Fibroblast of skin of scalp (primary cell): ENCODE results near the gene SPAG9.
A peak's percentile ranks its signal among the peaks of the same experiment; 100 is the strongest.
"Not testable (repeated sequence)": the region's sequence is repeated elsewhere in the genome, so short reads cannot be mapped to it uniquely, and the experiment has no call there.

Experiments used
- DNase-seq: peaks from one replicate; pipeline ENCODE4 v3.0.0-alpha.2; 2013

The SPAG9 gene

GRCh38 chr17:51085150-51085805, 35.4 kb downstream of the SPAG9 start:
- DNase-seq, result no peak

GRCh38 chr17:51083981-51084380, 36.7 kb downstream of the SPAG9 start:
- no peak for DNase-seq

GRCh38 chr17:51083364-51083763, 37.3 kb downstream of the SPAG9 start:
- not testable (repeated sequence) for DNase-seq

- DNase-seq, result peak; percentile 47
Observed at GRCh38 chr17:51079049-51079448, 41.6 kb downstream of the SPAG9 start.

GRCh38 chr17:51078009-51078592, 42.6 kb downstream of the SPAG9 start:
- no peak for DNase-seq

GRCh38 chr17:51076821-51077220, 43.8 kb downstream of the SPAG9 start:
- no peak for DNase-seq

- DNase-seq, result no peak
Observed at GRCh38 chr17:51071556-51071955, 49.1 kb downstream of the SPAG9 start.

GRCh38 chr17:51065466-51065865, 55.2 kb downstream of the SPAG9 start:
- DNase-seq, result no peak

- no peak for DNase-seq
Observed at GRCh38 chr17:51064061-51064735, 56.5 kb downstream of the SPAG9 start.

- DNase-seq, result no peak
Observed at GRCh38 chr17:51060396-51060795, 60.3 kb downstream of the SPAG9 start.

- peak; percentile 56 for DNase-seq
Observed at GRCh38 chr17:51059781-51060180, 60.9 kb downstream of the SPAG9 start.

GRCh38 chr17:51057534-51057933, 63.1 kb downstream of the SPAG9 start:
- DNase-seq, result no peak

- peak; percentile 84 for DNase-seq
Observed at GRCh38 chr17:51056813-51057510, 63.7 kb downstream of the SPAG9 start.

- no peak for DNase-seq
Observed at GRCh38 chr17:51054748-51055147, 65.9 kb downstream of the SPAG9 start.

- DNase-seq, result no peak
Observed at GRCh38 chr17:51052235-51052634, 68.4 kb downstream of the SPAG9 start.

GRCh38 chr17:51050291-51051033, 70.2 kb downstream of the SPAG9 start:
- no peak for DNase-seq

- peak; percentile 87 for DNase-seq
Observed at GRCh38 chr17:51046514-51047384, 73.9 kb downstream of the SPAG9 start.

GRCh38 chr17:51046046-51046445, 74.6 kb downstream of the SPAG9 start:
- no peak for DNase-seq

- DNase-seq, result peak; percentile 25
Observed at GRCh38 chr17:51045621-51046020, 75.0 kb downstream of the SPAG9 start.

GRCh38 chr17:51044976-51045375, 75.7 kb downstream of the SPAG9 start:
- DNase-seq, result no peak

GRCh38 chr17:51036084-51036483, 84.6 kb downstream of the SPAG9 start:
- DNase-seq, result no peak

- peak; percentile 91 for DNase-seq
Observed at GRCh38 chr17:51035431-51035830, 85.2 kb downstream of the SPAG9 start.
